ENCODE measurements around the gene PEAK3.

PEAK3 gene

DNA sequence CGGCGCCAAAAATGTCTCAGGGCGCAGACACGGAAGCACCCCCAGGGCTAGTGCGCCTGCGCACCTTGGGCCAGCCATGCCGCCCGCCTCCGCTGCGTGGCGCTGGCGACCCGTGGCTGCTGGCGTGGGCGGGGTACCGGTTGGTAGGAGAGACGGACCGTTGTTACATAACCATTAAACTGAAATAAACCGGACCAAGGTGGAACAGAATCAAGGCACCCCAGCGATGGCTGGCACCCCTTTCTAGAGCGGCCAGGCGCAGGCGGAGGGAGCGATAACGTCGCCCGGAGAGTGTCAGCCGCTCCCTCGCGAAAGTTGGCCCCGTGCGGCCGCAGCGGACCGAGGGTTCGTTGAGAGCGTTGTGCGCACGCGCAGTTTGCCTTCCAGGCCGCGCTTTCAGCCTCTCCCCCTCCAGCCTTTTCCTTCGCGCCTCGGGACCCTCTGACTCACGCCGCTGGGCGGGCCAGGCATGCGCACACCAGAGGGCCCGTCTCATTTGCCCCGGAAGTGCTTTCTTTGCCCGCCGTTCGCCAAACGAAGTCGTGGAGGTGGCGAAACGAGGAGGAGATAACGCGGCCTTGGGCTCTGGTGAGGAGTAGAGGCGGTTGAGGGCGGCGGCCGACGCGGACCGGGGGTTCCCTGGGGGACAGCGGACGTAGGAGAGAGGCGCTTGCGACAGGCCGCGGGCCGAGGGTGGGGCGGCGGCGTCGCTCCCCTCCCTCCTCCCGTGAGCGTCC, 45.5 kb downstream of the PEAK3 start, which contains the start of the genes PLEKHJ1 and SF3A2:
TSS of gene PLEKHJ1 (minus strand) at position 16 of the 737 bp plus-strand sequence. CDS start 81 bp downstream, outside the sequence.
TSS of gene SF3A2 (plus strand) at position 511 of the 737 bp plus-strand sequence. CDS start 6,595 bp downstream, outside the sequence.
- DNase-seq = peak; percentile 95 to 98 (median 97)

DNA sequence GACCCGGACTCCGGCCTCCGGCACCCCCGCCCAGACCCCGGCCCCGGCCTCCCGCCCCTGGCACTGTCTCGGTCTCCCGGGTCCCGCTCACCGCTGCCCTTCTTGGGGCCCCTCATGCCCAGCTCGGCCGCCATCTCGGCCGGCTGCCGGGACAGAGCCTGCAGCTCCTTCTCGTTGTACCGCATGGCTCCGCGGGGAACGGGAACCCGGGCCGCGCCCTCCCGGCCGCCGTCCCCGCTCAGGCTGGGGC, 46.0 kb downstream of the PEAK3 start:
- no peak for DNase-seq

DNA sequence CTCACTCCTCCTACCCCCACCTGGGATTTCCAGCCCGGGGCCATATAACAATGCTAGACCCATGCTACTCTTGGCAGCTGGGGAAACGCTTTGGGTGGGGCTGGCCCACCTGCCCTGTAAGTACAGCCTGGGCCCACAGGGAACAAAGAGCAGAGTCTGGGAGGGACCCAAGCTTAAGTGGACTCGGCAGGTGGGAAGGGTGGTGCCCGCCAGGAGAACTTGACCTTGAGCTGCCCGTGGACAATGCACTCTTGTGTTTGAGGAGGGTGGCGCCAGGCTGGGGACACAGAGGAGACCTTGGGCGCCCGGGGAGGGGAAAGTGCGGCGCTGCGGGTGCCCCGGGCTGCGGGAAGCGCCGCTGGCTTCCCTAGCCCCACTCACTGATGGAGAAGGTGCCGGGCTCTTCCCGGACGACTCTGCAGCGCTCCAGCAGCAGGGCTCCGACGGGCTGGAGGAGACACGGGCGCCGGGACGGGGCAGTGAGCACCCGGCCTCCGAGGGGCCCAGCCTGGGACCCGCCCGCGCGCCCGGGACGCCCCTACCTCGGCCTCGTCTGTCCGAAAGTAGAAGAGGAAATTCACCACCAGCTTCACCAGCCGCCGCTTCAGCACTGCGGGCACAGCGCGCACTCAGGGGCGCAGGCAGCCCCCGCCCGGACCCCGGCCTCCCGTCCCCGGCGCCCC, 46.5 kb downstream of the PEAK3 start:
- no peak for DNase-seq

DNA sequence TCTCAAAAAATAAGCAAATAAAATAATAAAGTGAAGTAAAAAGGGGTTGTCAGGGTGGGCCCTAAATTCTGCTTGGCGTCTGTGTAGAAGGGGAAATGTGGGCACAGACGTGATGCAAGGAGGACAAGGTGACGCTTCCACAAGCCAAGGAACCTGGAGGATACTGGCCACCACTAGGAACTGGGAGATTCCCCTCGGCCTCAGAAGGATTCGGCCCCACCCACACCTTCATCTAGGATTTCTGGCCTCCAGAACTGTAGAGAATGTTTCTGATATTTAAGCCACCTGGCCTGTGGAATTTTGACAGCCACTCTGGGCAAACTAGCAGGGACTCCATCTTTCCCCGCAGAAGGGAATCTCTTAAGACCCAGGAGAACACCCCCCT, 47.0 kb downstream of the PEAK3 start:
- no peak for DNase-seq

DNA sequence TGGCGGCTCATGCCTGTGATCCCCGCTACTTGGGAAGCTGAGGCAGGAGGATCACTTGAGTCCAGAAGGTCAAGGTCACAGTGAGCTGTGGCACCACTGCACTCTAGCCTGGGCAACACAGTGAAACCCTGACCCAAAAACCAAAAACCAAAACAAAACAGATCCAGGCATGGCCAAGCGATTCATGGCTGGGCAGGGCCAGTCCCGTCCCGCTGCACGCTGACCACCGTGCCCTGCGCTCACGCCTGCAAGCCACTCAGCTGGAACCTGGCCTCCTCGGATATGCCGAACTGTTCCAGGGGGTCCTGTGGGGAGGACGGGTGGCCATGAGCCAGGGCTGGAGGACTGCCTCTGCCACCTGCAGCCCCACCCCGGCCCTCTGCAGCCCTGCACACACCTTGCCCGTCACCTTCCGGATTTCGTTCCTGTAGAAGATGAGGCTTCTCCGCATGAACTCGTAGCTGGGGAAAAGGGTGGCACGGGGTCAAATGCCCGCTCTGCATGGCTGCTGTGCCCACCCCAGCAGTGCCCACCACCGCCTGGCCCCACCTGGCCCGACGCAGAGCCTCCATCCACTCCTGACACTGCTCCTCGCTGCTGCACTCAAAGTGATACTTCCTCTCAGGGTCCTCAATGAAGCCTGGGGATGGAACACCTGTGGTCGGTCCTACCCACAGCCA, 48.2 kb downstream of the PEAK3 start:
- no peak for DNase-seq

DNA sequence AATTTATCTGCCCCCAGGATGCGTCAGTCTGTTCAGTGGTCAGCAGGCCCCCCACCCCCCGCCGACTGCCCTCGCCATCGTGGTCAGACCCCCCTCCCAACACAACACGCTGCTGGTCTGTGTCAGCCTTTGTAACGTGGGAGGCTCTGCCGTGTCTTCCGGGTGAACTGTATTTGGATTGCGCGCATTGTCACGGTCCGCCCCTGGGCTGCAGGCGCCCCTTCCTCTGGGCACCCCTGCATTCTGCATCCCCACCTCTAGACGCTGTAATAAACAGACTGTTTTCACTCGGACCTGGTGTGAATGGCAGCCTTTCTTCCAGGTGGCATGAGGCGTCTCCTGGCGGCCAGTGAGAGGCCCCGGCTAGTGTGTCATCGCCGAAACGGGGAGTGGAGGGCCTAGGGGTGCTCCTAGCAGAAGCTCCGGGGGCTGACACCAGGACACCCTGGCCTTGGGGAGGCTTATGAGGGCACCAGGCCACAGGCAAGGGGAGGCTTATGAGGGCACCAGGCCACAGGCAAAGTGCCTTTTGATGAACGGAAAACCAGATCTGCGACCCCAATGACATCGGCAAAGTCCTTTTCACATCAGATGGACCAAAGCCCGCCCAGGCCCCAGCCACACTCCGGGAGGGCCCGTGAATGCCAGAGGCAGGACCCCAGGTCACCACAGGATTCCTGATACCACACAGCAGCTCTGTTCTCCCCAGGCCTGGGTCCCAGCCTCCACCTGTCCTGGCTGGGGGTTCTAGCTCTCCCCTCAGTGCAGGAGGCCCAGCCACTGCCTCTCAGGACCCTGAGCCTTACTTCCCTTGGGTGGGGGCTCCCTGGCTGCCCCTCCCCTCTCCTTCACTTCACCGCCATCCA, 49.5 kb downstream of the PEAK3 start:
- DNase-seq = no peak

DNA sequence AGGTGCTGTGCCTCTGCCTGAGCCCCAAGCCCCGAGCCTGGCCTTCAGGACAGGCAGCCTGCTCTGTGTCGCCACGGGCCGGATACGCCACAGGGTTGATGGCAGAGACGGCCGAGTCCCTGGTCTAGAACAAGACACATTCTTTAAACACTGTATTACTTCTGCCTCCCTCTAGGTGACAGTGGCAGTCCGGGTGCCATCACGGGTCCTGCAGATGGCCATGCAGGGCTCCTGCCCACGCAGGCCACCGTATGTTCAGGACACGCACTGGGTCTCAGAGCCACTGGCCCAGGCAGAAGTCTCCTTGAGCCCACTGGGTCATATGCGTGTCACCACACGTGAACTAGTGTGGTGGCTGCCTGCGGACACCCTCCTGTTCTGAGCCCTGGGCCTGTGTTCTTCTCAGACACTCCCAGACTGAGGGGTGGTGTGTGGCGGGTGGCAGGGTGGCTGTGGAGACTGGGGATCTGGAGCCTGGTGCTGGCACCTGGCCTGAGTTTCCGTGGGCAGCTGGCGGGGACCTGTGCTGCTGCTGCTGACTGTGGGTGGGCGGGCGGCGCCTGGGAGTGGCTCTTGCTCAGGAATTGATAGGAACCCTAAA, 50.3 kb downstream of the PEAK3 start:
- DNase-seq = no peak

DNA sequence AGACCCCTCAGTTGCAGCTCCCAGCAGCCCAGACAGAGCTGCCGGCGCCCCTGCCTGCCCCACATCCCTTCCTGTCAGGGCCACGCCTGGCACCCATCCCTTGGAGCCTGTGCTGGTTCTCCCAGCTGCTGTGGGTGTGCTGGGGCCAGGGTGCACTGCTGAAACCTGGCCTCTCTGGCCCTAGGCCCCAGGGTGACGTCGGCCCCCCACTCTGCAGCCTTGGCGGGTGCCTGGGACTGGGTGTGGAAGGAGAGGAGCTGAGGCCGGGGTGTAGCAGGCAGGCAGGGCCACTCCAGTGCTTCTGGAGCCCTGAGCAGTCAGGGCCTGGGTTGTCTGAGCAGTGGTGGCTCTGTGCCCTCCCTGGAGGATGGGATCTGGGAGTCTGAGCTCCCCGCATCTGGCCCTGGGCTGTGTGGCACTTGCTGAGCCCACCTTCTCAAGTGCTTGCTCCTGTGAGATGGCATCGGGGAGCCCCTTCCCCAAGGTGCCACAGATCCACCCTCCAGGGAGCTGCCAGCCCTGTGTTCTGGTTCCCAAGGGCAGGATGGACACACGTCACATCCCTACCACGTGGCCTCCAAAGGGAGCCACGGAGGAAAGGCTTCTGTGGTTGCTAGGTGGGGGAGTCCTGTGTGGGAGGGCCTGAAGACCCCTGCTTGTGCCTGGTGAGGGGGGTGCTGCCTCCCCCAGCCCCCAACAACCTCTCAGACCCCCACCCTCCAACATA, 51.0 kb downstream of the PEAK3 start:
- DNase-seq = no peak

DNA sequence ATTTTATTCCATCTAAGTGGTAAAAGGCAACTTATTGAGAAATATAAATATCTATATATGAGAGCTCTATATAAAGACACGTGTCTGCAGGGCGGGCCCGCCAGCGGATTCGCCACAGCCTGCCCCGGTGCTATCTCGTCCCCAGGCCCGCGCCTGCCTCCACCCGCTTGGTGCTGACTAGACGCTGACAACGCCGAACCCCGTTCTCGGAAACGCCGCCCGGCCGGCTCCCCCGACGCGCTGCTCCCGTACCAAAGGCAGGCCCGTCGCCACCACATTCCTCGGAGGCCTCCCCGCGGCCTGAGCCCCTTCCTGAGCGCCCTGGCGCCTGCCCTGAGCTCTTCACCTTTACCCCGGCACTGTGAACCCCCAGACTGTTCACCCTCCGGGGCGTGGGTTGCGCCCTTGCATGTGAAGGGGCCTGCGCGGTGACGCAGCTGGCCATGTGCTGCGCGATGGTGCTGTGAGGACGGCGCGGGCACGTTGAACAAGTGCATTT, 51.9 kb downstream of the PEAK3 start:
- DNase-seq = no peak

DNA sequence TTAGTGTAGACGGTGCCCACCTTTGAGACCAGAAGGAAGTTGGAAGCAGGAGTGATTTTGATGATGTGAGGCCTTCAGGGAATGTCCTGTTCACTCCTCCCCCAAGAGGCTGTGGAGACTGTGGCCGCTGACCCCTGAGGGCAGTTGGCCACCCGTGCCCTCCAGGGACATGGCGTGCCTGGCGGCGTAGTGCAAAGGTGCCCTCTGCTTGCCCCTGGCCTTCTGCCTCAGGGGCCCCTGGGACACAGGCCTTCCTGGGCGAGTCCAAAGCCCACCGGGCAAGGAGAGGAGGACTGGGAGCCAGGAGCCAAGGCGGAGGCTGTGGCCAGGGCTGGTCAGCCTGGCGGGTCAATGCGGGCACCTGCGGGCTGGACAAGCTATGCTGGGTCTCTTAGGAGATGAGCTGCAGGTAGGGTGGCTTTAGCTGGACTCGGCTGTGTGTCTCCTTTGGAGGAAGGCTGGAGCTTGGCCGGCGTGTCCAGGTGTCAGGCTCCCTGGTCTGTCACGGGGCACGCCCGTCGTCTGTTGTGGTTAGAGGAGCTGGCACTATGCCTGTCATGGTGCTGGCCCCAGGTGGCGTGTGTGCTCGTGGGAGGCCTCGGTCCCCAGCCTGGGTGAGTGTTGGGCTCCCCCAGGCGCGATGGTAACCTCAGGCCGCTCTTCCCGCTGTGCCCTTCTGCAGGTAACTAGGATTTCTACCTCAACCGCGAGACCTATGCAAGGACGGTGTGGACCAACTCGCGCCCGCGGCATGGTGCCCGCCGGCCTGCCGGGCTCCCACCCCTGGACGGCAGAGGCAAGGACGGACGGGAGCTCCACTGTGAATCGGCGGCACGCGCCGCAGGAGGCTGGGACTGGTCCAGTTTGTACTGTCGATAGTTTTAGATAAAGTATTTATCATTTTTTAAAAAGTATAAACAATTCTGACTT, 52.6 kb downstream of the PEAK3 start:
- DNase-seq = no peak

DNA sequence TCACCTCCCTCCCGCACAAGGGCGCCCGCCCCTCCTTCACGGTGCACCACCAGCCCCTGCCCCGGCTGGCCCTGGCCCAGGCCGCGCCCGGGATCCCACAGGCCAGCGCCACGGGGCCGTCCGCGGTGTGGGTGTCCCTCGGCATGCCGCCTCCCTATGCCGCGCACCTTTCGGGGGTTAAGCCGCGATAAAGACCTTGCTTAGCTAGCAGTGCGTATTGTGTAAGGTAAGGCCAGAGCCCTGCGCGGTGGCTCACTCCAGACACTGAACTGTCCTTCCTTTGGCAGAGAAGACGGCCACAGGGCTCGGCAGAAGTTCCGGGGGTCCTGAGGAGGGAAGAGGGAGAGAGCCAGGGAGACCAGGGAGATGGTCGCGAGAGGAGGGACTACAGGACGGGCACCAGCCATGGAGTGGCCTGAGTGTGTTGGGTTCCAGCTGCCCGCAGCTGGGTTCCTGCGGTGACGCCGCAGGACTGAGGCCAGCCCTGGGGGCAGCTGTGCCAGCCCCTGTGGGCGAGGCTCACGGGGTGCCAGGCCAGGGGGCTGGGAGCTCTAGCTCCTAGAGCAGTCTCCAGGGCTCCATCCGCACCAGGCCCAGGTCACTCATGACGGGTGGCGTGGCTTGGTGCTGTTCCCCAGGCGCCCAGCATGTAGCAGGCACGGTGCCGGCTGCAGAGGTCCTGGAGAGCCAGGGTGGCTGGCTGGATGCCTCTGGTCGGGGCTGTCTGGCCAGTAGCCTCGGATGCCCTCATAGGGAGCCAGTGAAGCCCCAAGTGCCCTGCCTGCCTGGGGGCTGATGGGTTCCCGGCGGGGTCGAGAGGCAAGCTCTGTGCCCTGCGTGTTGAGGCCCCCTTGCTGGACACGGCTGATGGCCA, 53.6 kb downstream of the PEAK3 start:
- DNase-seq = no peak

DNA sequence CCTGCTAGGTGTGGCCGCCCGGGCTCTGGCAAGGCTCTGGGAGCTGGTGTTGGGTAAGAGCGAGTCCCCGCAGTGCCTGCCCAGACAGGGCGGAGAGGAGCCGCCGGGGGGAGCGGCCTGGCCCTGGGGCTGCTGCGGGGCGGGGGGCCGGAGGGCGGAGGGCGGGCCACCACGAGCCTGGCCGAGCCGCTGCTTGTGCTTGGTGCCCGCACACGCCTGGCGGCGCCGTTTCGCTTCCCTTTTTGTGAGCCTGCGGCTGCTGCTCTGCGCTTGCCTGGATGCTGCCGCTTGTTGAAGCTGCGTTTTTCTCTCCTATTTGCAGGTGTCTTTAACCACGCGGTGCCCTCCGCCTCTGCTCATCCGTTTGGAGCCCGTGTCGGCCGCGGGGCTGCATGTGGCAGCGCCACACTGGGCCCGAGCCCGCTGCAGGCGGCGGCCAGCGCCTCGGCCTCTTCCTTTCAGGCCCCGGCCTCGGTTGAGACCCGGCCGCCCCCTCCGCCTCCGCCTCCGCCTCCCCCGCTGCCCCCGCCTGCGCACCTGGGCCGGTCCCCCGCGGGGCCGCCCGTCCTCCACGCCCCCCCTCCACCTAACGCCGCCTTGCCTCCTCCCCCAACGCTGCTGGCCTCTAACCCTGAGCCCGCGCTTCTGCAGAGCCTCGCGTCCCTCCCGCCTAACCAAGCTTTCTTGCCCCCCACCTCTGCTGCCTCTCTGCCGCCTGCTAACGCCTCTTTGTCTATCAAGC, 54.4 kb downstream of the PEAK3 start:
- DNase-seq = no peak

DNA sequence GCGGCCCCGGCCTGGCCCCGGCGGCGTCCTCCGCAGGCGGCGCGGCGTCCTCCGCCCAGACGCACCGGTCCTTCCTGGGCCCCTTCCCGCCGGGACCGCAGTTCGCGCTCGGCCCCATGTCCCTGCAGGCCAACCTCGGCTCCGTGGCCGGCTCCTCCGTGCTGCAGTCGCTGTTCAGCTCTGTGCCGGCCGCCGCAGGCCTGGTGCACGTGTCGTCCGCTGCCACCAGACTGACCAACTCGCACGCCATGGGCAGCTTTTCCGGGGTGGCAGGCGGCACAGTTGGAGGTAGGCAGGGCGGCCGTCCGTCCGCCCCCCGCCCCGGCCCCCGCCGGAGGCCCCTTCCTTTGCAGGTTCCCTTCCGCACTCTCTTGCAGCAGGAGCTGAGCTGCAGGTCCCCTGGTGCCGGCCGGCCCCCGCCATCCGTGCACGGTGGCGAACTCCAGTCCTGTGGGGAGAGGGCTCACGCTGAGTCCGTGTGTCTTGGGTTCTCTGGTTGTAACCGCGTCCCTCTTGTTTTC, 55.1 kb downstream of the PEAK3 start:
- DNase-seq = no peak

DNA sequence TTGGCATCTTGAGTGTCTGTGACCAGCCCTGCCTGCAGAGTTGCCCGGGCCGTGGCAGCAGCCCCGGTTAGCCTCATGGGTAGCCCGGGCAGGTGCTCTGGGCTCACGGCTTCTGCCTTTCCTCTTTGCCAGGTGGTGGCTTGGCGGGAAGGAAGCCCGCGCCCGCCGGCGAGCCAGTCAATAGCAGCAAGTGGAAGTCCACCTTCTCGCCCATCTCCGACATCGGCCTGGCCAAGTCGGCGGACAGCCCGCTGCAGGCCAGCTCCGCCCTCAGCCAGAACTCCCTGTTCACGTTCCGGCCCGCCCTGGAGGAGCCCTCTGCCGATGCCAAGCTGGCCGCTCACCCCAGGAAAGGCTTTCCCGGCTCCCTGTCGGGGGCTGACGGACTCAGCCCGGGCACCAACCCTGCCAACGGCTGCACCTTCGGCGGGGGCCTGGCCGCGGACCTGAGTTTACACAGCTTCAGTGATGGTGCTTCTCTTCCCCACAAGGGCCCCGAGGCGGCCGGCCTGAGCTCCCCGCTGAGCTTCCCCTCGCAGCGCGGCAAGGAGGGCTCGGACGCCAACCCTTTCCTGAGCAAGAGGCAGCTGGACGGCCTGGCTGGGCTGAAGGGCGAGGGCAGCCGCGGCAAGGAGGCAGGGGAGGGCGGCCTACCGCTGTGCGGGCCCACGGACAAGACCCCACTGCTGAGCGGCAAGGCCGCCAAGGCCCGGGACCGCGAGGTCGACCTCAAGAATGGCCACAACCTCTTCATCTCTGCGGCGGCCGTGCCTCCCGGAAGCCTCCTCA, 55.7 kb downstream of the PEAK3 start:
- DNase-seq = no peak

DNA sequence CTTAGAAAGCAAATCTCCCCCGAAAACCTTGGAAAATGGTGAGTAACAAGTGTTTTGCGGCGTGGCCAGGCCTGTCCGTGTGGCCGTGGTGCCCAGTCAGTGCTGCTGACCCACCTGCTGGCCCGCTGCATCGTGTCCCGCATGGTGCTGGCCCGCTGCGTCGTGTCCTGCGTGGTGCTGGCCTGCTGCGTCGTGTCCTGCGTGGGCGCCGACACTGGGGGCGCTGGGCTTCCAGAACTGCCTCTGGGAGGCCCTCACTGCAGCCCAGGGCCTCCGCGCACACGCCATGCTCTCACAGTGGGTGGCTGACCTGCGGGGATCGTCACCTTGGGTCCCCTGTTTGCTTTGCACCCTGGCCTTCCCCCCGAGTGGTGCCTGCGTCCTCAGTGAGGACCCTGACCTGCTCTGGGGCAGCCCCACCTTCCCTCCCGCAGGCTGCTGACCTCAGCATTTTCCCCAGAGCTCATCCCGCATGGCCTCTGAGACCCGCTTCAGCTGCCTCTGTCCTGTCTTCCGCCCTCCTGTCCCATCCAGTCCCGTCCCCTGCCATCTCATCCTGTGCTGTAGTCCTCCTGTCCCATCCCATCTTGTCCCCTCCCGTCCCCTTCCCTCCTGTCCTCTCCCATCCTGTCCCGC, 56.4 kb downstream of the PEAK3 start:
- no peak for DNase-seq

DNA sequence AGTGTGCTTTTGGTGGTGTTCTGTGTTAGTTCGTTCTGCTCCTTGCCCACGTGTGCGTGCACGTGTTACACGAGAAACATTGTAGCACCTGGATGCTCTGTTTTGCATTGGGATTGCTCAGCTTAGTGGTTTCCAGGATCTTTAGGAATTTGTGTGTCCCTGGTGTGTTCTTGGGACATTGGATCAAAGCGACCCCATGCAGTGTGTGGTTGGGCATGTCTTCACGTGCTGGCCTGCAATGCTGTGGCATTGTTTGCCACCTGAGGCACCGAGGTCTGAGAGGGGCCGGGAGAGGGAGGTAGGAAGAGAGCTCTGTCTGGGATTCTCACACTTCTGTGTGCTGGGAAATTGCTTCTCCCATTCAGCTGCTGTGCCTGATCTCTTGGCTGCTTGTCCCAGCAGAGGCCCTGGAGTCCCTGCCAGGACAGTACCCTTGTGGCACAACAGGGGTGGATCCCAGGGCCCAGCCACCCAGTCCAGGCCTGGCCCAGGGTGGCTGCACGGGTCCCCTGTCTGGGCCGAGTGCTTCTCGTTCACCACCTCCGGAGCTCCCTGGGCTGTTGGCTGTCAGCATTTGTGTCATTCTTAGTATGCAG, 57.1 kb downstream of the PEAK3 start:
- DNase-seq = no peak

Measured in T-helper 2 cell (primary cell).